HG03575 (cell line): ENCODE measurements around the gene FPGS.
"Not testable (repeated sequence)": the region's sequence is repeated elsewhere in the genome, so short reads cannot be mapped to it uniquely, and the experiment has no call there.

Experiments used
- ATAC-seq: cut with Tn5 transposase; IDR thresholded peaks from one replicate; pipeline ENCODE4 v1.9.1; 2021; ENCODE audit not compliant: unreplicated experiment, insufficient number of reproducible peaks, low FRiP score; ENCODE audit errors: extremely low read depth

The FPGS gene, protein sequence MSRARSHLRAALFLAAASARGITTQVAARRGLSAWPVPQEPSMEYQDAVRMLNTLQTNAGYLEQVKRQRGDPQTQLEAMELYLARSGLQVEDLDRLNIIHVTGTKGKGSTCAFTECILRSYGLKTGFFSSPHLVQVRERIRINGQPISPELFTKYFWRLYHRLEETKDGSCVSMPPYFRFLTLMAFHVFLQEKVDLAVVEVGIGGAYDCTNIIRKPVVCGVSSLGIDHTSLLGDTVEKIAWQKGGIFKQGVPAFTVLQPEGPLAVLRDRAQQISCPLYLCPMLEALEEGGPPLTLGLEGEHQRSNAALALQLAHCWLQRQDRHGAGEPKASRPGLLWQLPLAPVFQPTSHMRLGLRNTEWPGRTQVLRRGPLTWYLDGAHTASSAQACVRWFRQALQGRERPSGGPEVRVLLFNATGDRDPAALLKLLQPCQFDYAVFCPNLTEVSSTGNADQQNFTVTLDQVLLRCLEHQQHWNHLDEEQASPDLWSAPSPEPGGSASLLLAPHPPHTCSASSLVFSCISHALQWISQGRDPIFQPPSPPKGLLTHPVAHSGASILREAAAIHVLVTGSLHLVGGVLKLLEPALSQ

DNA sequence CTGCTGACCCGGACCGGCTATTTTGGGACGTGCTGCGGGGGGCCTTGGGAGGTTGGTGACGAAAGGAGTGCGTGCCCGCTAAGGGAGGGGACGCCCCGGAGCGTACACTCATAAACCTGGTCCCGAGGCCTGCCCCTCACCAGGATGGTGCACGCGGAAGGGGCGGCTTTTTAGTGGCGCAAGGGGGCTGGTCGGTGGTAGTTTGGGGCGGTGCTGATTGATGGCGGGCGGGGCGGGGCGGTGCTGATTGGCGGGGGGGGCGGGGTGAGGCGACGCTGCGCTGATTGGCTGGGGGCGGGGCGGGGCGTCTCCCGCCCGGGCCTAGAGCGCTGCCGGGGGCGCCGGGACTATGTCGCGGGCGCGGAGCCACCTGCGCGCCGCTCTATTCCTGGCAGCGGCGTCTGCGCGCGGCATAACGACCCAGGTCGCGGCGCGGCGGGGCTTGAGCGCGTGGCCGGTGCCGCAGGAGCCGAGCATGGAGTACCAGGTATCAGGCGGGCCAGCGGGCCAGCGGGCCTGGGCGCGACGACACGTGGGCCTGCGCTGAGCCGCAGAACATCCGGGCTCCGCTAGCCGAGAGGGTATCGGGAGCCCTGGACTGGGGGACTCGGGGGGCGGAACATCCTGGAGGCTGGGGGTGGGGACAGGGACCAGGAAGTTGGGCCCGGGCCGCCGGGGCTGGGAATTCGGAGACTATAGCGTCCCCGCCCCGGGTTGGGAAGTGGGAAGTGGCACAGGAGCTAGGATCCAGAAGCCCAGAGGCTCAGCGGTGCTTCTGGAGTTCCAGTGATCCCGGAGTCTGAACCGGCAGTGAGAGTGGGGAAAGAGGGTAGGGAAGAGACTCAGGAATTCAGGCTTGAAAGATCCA, at the start of gene FPGS:
Gene FPGS, plus strand, starts transcription at position 307 of the 868 bp plus-strand sequence. Its CDS starts 43 bp downstream, at position 350.
- ATAC-seq, result no peak

DNA sequence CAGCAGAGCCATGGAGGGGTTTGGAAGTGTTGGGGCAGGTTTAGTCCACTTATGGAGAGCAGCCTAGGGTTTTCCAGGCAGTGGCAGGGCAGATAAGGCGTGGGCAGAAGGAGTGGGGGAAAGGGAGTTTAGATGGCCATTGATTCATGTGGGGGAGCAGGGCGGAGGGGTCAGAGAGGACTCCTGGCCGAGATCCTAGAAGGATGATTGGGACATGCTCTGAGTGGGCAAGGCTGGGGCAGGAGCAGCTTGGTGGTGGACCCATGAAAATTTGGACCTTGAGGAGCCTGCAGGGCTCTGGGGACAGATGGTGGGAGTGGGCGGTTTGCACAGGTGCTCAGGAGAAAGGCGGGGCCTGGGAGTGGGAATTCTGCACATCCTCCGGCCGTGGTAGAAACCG, 49.5 kb upstream of the FPGS start:
- no peak for ATAC-seq

DNA sequence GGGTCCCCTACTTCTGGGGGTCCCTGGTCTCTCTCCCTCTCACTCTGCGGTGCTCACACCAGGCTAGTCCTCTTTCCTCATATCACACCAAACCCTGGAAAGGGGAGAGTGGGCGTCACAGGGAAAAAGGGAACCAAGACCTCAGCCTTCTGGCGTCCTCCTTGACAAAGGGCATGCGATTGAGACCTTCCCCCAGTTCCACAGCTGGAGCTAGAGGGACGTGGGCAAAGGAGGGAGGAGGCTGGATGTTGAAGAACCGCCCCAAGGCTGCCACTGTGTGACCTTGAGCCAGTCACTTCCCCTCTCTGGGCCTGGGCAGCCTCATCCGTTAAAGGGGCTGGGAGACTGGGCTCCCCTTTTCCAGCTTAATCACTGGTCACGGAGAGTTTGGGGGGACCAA, 49.1 kb upstream of the FPGS start:
- ATAC-seq, result no peak

DNA sequence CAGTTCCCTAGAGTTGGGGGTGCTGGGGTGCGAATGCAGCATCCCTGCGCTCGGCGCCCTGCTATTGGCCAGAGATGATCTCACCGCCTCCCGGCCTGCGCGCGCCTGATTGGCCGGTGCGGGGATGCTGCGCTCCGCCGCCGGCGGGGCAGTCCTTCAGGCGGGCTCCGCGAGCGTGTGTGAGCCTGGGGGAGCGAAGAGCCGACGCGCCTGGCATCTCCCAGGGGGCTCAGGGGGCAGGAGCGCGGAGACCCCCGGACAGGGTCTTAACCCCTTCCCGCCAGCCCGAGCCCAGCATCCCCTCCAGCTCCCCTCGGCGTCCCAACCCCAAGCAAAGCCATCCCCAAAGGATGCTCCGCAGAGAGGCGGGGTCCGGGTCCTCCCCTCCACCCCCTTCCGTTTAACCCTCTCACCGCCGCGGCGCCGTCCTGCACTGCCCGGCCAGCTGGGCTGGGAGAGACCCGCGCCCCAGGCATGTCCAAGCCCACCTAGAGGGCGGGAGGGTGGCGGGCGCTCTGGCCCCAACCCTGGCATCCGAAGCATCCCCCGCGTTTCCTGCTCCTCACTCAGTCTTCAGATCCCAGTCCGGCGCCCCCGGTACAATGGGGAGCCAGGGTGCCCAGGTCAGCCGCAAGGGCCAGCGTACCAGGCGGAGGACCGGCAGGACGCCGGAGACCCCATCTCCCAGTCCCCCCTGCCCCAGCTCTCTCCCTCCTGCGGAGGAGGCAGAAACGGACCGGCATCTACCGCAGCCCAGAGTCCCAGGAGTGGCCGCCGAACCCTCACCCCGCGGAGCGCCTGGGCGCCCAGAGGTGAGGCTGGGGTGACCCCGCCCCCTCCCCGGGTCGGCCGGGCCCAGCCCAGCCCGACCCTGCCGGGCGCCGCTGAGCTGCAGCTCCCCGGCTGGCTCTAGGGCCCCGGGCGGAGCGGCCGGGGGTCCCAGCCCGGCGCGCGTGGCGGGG, 48.3 kb upstream of the FPGS start:
- no peak for ATAC-seq

DNA sequence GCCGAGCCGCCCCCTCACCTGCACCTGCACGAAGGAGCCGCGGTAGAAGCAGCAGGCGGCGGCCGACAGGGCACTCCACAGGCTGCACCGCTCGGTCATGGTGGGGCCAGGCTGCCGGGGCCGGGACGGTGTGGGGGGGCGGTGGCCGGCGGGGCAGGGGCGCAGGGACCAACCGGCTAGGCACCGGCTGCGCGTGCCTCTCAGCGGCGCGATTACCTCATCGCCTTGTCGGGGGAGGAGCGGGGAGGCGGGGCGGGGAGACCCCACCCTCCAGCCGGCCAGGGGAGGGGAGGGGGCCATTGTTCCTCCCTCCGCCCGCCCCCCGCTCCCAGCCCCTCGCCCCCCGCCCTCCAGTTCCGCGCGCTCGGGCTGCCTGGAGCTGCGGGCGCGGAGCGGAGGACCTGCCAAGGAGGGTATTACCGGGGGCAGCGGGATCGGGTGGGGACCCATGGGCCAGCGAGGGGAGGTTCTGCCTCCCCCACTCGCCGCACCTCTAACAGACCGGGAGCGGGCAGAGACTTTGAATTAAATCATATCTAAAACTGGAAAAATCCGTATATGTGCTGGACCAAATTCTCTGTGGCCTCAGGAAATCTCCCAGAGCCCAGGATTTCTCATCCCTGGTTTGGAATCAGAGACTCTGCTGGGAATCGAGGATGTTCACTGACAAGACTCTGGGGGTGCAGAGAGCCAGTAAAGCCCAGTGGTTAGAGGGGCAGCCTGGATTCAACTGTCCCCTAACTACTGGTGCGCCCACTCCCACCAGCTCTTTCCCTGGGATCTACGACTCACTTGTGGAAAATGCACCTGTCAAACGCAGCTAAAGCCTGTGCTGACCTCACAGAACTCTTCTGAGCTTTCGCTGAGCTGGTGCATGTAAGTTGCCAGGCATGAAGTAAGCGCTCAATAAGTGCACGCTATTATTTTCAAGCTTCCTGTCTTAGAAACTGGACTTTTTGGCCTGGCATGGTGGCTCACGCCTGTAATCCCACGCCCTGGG, 47.3 kb upstream of the FPGS start:
- no peak for ATAC-seq

DNA sequence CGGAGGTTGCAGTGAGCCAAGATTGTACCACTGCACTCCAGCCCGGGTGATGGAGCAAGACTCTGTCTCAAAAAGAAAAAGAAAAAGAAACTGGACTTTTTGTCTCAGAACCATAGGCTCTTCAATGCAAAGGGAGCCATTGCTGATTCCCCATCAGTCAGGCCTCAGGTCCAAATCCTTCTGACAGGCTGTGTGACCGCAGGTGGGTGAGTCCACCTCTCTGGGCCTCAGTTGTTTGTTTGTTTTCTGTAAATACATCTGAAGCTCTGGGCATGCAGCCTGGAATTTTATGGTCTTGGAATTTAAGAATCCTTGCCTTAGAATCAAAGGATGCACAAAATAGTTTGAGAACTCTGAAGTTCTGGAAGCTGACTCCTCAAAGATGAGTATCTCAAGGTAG, 46.4 kb upstream of the FPGS start:
- no peak for ATAC-seq

DNA sequence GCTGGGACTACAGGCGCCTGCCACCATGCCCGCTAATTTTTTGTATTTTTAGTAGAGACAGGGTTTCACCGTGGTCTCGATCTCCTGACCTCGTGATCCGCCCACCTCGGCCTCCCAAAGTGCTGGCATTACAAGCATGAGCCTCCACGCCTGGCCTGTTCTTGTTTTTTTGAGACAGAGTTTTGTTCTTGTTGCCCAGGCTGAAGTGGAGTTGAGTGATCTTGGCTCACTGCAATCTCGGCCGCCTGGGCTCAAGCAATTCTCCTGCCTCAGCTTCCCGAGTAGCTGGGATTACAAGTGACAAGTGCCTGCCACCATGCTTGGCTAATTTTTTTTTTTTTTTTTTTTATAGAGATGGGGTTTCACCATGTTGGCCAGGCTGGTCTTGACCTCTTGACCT, 45.9 kb upstream of the FPGS start:
- not testable (repeated sequence) for ATAC-seq

DNA sequence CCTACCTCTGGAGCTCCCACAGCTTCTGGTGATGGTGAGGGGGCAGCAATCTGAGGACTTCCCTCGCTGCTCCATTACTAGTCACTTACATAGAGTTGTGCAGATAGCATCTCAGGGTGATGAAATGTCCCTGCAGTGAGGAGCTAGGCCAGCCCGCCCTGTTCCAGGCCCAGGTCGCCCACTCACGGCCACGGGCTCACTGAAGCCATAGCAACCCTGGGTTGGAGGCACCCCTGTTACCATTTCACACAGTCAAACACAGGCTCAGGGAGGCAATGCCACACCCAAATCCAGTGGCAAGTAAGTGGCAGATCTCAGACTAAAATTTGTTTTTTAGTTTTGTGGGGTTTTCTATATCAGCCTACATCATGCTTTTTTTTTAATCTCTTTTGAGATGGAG, 43.8 kb upstream of the FPGS start:
- ATAC-seq, result no peak

DNA sequence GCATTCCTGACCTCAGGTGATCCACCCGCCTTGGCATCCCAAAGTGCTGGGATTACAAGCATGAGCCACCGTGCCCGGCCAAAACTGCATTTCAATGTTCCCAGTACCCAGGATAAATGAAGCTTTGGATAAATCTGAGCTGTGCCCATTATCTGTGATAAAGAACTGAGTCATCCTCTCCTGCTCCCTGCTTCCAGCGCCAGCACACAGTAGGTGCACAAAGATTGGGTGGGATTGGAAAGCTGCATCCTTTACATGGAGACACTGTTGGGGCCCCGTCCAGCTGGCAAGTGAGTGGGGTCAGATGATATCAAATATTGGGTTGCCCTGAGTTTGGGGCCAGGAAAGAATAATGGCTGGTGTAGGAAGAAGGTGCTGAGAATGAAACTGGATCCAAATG, 41.6 kb upstream of the FPGS start:
- ATAC-seq, result no peak

DNA sequence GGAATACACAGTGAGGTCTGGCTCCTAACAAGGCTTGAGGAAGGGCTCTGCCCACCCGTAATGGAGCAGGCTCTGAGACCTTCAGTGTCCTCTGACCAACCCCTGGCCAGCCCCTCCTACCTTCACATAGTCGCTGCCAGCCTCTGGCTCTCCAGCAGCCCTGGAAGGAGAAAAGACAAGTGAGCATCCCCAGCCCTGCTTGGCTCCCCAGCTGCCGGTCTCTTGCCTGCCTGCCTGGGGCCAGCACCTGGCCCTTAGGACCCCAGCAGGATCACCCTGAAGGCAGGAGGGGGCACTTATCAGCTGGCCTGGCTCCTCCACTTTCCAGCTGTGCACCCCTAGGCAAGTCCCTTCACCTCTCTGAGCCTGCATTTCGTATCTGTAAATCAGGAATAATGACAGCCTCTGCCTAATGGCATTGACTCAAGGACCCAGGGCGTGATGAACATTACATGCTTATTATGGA, 41.2 kb upstream of the FPGS start:
- no peak for ATAC-seq

DNA sequence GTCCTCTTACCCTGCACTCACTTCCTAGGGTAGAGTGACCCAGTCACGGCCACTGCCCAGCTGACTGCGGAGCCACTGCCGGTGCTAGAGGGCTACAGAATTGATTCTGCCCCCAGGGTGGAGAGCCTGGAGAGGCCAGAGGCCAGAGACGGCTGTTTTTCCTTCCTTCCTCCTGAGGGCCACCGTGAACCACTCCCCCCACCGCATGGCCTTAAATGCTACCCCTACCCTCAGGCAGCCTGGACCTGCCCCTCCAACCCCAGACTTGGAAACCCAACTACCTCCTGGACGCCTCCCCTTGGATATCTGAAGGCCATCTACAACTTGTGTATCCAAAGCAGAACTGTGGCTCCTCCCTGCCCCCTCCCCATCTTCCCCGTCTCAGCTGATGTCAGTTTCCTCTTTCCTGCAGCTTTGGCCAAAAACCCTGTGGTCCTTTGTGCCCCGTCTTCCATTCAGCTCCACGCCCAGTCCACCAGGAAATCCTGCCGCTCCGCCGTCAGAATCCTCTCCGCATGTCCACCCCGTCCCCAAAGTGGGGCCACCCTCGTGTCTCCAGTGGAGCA, 40.5 kb upstream of the FPGS start:
- no peak for ATAC-seq

DNA sequence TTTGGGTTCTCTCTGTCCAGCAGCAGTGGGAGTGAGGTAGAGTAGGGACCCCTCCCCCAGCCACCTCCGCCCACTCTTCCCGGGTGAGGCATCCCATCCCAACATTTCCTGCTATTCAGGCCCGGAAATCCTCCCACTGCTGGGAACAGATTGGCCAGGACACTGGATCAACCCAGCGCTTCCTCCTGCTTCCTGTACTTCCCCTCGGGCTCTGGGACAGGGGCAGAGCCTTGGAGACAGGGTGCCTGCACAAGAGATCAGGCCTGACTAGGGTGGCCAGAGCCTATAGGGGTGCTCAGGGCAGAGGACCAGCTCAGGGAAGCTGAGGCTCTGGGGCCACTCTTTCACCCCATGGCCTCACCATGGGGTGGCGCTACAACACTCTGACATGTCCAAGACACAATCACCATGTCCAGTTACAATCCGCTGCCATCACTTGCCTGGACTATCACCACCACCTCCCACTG, 38.7 kb upstream of the FPGS start:
- no peak for ATAC-seq

DNA sequence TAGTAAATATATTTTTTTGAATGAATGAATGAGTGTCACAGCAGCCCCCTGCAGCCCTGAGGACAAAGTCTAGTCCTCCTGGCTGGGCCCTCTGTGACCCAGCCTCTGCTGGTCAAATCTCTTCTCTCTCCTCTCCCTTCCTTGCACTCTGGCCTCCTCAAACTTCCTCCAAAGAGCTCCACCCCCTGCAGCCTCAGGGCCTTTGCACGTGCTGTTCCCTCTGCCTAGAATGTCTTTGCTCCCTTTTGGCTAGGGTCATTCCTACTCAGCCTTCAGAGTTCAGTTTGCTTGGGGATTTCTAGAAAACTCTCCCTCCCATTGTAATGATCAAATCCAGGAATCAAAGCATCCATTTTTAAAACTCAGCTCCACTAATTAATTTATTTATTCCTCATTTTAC, 37.3 kb upstream of the FPGS start:
- no peak for ATAC-seq

DNA sequence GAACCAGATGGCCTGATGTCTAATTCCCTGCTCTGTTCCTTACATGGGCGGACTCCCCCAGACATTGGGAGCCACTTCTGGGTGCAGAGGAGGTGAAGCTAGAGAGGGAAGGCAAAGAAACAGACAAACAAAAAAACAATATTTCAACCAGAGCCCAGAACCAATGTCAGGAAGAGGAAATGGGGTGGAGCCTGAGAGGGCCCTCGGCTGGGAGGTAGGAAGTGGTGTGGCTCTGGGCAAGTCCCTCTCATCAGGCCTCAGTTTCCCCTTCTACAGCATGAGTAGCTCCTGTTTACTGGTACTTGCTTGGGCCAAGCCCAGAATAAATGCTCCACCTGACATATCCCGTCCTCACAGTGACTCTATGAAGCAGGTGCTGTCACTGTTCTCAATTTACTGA, 35.3 kb upstream of the FPGS start:
- no peak for ATAC-seq

DNA sequence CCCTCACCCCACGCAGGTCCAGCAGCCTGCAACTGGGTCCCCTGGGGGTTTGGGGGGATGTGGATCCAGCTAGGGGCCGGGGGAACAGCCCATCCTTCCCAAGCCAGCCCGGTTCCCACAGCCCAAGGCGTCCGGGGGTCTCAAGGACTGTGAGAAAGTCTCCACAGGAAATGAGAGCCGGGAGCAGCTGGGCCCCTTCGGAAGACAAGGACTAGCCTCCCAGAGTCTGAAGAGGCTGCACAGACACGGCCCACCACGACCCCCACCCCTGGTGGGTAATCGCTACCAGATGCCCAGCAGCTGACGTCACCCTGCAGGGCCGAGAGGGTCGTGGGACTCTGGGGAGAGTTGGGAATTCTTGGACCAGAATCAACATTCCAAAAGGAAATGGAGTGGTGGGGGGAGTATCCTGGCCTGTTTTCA, 34.8 kb upstream of the FPGS start:
- ATAC-seq, result no peak

DNA sequence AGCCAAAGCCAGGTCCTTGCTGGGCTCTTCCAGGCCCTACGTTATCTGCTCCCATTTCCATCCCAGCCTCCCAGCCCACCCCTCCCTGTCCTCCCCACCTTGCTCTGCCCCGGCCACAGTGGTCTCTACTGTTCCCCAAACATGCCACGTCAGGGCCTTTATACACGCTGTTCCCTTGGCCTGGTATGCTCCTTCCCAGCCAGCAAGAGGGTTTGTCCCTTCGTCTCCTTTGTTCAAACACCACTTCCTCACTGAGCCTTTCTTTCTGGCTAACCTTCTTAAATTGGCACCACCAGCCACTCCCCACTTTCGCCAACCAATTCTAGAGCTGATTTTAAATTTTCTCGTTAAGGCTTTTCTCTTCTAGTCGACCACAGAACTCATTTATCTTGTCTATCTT, 34.0 kb upstream of the FPGS start:
- ATAC-seq, result no peak

DNA sequence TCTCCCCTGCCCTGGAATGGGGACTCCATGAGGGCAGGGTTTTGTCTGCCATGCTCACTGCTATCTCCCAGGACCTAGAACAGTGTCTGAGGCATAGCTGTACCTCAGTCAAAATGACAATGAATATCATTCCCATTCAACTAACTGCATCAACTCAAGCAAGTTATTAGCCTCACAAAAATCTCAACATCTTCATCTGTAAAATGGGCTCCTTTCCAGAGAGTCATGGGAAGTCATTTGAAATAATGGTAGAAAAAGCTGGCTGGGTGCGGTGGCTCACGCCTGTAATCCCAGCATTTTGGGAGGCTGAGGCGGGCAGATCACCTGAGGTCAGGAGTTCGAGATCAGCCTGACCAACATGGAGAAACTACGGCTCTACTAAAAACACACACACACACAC, 33.6 kb upstream of the FPGS start:
- no peak for ATAC-seq
